NK-92 treated with Interleukin-12 subunit alpha and Interleukin-12 subunit beta, amount 100 ng/mL, for 24 hours (cell line): ENCODE data around the gene B3GALNT2.
"Not testable (repeated sequence)": the region's sequence is repeated elsewhere in the genome, so short reads cannot be mapped to it uniquely, and the experiment has no call there.

Source experiments
- DNase-seq: peaks from one replicate; lab custom pipeline; 2025; lab: John Stamatoyannopoulos, UW

B3GALNT2 gene

DNA sequence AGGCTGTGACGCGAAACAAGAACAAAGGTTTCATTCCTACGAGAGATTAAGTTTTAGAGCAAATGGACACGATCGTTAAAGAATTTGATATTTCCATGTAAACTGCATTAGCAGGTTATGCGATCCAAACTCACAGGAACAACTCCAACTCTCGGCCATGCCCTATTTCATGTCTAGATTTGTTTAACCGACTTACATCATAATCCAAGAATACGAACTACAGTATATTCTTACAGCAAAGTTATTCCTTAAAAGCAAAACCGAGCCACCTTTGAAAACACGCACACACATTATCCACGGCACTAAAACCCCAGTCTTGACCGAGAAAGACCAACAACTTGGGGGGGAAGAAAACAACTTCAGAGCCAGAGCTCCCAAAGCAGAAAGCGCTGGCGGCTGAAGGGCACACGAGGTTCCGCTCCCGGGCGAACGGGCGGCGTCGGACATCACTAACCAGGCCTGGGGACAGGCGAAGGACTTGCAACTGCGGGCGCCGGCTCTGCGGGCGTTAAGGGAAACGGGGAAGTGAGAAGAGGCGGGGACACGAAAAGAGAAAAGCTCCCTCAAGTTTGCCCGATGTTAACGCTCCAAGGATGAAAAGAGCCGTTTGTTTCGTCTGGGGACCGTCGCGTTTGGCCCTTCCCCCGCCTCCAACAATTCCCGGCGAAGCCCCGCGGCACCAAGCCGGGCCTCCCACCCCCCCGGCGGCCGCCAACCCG is 690 bp downstream of the B3GALNT2 start:
- peak; percentile 47 for DNase-seq

- DNase-seq, result no peak
These were observed 1.4 kb downstream of the B3GALNT2 start for GRCh38 chr1:235502601-235503402.

- no peak for DNase-seq
These were observed 3.2 kb downstream of the B3GALNT2 start for GRCh38 chr1:235500971-235501540.

- DNase-seq, result no peak
These were observed 8.7 kb downstream of the B3GALNT2 start for GRCh38 chr1:235495551-235495950.

DNA sequence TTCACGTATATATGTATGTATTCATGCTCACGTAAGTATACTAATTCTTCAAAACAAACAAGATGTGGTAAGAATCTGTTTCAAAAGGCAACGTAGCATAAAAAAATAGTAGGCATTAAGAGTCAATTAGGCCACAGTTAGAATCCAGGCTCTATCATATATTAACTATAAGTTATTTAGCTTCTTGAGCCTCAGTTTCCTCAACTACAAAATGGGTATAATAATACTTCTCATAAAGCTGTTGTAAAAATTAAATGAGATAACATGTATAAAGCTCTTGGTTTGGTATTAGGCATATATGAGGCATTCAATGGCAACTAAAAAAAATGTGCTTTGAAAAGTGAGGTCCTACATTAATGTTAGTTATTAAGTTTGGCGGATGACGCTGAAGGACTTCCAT is 9.2 kb downstream of the B3GALNT2 start:
- no peak for DNase-seq

DNA sequence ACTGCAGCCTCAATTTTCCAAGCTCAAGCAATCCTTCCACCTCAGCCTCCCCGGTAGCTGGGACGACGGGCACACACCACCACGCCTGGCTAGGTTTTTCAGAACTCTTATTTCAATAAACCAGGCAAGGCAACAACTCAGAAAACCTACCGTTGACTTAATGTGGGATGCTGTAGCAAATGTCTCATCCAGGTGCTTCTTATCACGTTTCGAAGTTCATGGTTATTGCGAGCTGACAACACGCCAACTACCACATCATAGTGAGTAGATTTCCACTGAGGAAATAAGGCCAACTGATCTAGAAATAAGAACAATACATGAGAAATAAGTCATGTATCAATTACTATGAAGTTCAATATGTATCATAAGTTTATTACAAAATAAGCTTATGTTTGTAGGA is 9.7 kb downstream of the B3GALNT2 start:
- DNase-seq, result no peak

DNA sequence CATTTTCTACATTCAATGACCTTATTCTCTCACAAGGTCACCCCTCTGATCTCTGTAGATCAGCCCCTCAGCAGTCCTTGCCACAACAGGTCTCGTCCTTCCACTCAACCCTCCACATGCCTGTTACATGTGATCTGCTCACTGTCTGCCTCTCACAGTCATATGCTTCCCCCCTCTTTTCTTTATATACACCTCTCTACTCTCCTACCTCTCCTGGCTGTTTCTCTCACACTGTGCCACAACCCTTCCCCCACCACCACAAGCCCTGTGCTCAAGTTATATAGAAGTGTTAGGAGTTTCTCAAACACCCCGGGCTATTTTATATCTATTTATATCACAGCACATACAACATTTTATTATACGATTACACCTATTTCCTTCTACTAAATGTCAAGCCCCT is 12.6 kb downstream of the B3GALNT2 start:
- no peak for DNase-seq

- no peak for DNase-seq
These were observed 17.9 kb downstream of the B3GALNT2 start for GRCh38 chr1:235486321-235486720.

DNA sequence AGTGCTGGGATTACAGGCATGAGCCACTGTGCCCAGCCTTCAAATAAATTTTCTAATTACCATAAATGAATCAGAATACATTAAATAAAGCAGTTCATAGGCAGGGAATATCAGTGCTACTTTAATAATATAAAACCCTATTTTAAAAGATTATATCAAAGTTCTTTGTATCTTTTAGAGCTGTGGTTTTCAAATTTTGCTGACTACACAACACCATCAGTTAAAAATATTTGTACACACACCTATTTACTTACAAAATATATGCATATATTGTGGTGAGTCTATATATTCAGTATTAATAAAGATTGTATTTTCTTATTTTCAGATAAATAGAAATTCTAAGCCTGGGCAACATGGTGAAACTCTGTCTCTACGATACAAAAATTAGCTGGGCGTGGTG is 18.7 kb downstream of the B3GALNT2 start:
- DNase-seq, result no peak

- no peak for DNase-seq
These were observed 21.2 kb downstream of the B3GALNT2 start for GRCh38 chr1:235483090-235483489.

GRCh38 chr1:235473806-235474205 is 30.4 kb downstream of the B3GALNT2 start:
- no peak for DNase-seq

GRCh38 chr1:235470741-235471439 is 33.4 kb downstream of the B3GALNT2 start:
- no peak for DNase-seq

DNA sequence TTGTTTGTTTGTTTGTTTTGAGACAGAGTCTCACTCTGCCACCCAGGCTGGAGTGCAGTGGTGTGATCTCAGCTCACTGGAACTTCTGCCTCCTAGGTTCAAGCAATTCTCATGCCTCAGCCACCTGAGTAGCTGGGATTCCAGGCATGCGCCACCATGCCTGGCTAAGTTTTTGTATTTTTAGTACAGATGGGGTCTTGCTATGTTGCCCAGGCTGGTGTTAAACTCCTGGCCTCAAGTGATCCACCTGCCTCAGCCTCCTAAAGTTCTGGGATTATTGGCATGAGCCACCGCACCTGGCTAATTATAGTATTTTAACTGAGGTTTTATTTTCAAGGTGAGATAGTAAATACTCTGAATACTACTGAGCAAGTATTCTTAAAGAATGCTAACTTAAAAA is 34.4 kb downstream of the B3GALNT2 start:
- DNase-seq, result not testable (repeated sequence)

DNA sequence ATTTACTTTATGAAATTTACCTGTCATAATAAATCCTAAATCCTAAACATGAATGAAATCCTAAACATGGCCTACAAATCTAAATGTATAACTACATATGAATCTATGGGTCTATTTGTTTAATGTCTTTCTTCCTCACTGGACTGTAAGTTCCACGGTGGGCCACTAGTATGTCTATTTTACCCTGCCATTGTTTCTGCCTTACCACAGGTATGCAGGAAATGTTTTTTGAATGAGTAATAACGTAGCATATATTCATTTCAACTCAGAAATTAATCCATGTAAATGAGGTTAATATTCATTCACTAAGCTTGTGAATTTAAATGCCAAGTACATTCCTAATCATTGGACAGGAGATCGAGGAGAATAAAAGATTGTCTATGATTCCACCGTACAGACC is 35.3 kb downstream of the B3GALNT2 start:
- DNase-seq, result no peak

GRCh38 chr1:235468004-235468403 is 36.2 kb downstream of the B3GALNT2 start:
- no peak for DNase-seq

GRCh38 chr1:235465066-235465465 is 39.2 kb downstream of the B3GALNT2 start:
- no peak for DNase-seq

DNA sequence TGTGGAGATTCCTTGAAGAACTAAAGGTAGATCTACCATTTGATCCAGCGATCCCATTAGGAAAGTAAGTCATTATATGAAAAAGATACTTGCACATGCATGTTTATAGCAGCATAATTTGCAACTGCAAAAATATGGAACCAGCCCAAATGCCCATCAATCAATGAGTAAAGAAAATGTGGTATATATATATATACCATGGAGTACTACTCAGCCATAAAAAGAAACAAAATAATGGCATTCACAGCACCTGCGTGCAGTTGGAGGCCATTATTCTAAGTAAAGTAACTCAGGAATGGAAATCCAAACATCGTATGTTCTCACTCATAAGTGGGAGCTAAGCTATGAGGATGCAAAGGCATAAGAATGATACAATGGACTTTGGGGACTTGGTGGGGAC is 41.4 kb downstream of the B3GALNT2 start:
- DNase-seq, result not testable (repeated sequence)

DNA sequence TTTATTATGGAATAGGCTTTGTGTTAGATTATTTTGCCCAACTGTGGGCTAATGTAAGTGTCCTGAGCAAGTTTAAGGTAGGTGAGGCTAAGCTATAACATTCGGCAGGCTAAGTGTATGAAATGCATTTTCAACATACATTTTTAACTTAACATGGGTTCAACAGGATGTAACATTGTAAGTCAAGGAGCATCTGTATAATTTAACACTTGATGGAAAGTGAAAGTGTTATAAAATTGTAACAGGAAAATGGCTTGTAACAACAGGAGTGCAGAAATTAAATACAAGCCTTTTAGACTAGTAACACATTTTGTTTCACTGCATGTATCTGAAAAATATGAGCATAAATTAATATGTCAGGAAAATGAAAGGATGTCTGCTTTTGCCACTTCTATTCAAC is 42.3 kb downstream of the B3GALNT2 start:
- DNase-seq, result no peak

DNA sequence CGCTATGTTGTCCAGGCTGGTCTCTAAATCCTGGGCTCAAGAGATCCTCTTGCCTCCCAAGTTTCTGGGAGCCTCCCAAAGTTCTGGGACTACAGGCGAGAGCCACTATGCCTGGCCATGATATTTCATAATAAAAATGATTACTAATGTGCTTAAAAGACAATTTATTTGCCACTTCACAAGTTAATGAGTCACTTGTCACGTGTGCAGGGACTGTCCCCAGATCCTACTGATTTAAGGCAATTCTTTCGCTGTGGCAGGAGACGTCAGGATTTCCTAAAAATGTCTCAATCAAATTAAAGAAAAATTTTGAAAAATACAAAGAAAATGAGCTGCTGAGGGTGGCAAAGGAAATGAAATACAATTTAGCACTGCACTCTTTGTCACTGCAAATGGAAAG is 43.5 kb downstream of the B3GALNT2 start:
- no peak for DNase-seq

DNA sequence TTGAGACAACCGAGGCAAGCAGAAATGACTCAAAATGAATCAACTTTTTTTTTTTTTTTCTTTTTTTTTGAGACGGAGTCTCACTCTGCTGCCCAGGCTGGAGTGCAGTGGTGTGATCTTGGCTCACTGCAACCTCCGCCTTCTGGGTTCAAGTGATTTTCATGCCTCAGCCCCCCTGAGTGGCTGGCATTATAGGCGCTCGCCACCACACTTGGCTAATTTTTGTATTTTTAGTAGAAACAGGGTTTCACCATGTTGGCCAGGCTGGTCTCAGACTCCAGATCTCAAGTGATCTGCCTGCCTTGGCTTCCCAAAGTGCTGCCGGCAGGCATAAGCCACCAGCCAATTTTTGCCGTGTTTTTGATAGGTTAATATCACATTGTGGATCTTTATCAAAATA is 46.4 kb downstream of the B3GALNT2 start:
- not testable (repeated sequence) for DNase-seq

GRCh38 chr1:235455823-235456222 is 48.4 kb downstream of the B3GALNT2 start:
- DNase-seq, result no peak

DNA sequence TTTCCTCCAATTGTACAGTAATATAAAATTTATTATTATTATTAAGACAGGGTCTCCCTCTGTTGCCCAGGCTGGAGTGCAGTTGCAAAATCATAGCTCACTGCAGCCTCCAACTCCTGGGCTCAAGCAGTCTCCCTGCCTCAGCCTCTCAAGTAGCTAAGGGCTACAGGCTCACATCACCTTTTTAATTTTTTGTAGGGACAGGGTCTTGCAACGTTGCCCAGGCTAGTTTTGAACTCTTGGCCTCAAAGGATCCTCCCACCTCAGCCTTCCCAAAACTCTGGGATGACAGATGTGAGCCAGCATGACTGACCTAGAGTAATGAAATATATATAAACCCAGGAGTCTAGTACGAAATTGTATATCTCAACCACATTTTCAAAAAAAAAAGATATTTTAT is 49.2 kb downstream of the B3GALNT2 start:
- no peak for DNase-seq

- no peak for DNase-seq
These were observed 50.2 kb downstream of the B3GALNT2 start for GRCh38 chr1:235454021-235454420.
